Stimulated activated CD4-positive, alpha-beta T cell treated with anti-CD3 and anti-CD28 coated beads, Interleukin-4, amount 100 ng/mL, for 1 hour (primary cell): ENCODE results near the gene RANBP3.

Experiments
- DNase-seq: peaks from one replicate; pipeline ENCODE4 v3.0.0-alpha.2; 2020

Gene RANBP3

DNA sequence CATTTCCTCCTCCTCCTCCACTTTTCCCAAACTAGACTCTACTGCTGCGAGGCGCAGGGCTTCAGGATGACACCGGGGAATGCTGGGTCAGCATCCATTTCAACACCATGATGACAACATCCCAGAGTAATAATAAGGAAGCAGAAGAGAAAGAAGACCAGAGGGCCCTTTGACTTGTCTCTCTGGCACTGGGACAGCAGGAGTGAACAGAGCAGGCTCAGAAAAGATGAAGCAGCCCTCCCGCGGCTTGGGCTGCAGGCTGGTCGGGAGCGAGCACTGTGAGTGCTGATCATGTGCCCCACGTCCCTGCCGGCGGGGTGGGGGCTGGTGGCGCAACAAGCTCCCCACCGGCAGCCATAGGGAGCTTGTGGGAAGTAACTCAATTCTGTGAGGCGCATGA is 30.5 kb downstream of the RANBP3 start:
- DNase-seq, result no peak

DNA sequence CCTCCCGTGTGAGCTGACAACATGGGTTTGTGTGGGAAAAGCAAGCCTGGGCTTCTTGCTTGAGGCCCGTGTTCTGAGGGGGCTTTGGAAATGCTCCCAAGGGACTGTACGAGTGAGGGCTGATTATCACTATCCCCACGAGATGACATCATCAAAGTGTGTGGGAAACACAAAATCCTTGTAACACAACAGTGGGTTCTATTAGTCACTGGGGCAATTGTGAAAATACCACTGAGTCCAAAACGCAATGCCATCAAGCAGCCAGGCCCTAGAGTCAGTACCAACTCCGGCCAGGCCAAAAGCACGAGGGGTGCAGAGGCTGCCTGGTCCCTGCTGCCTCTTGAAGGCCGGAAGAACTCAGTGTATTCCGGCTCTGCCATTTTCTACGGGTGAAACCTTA is 34.3 kb downstream of the RANBP3 start:
- DNase-seq, result no peak

DNA sequence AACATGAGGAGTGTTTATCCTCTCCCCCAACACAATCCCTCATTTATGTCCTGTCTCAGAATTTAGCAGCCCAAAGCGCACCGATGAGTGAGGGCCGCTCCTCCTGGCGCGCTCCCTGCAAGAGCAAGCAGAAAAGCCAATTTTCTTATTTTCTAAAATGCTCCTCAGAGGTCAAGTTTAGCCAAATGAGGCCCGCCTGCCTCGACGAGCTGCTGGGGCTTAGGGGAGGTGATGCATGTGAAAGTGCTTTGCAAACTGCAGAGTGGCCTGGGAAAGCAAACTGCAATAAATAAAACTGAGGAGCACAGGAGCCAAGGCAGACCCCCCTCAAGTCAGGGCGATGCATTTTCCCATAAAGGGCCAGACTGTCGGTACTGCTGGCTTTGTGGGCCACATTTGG is 34.9 kb downstream of the RANBP3 start:
- no peak for DNase-seq

GRCh38 chr19:5941673-5942072 is 36.3 kb downstream of the RANBP3 start:
- DNase-seq, result no peak

DNA sequence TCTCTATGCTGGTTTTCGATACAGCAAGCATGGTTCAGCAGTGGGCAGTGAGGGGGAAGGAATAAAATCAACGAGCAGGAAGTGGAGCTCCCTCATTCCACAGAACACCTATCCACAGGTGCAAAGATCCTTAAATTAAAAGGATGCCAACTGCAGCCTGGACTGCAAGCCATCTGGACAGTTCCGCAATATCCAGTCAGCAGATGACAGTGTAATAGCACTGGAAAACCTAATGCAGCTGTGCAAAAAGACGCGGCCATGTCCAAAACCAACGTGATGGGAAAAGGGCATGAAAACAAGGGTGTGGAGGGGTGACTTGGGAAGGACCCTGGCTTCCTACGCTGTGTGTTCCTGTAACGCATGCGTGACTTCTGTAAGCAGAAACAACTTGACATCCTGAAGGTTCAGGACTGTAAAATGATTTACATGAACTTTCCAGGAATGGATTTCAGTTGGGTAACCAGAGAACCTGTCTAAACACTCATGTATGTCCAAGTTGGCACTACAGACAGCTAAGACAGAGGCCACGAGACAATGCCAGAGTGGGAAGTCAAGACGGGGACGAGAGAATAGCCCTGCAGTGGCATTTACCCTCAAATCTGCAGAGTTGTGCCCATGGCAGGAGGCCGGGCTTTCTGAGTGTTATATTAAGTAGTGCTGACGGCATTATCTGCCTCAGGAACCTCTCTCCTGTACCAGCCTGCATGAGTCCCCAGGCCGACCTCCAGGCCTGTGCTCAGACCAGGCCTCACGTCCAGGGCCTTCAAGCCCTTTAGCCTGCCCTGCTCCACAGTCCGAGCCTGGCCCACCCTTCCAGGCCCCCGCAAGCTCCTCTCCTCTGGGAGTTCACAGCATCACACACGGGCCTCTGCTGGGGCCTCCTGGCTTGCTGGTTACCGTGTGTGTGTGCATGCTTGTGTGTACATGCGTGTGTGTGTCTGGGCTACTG is 37.4 kb downstream of the RANBP3 start:
- no peak for DNase-seq

GRCh38 chr19:5937550-5937949 is 40.4 kb downstream of the RANBP3 start:
- no peak for DNase-seq

DNA sequence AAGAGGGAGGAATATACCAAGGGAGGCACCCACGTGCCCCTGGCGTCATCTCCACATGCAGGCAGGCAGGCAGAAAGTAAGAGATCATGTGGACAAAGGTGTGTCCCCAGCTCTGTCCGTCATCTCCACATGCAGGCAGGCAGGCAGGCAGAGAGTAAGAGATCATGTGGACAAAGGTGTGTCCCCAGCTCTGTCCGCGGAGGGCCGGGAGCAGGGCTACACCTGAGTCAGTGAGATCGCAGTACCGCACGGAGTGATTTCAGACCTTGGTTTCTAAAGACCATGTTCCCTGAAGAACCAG is 41.7 kb downstream of the RANBP3 start:
- DNase-seq, result no peak

DNA sequence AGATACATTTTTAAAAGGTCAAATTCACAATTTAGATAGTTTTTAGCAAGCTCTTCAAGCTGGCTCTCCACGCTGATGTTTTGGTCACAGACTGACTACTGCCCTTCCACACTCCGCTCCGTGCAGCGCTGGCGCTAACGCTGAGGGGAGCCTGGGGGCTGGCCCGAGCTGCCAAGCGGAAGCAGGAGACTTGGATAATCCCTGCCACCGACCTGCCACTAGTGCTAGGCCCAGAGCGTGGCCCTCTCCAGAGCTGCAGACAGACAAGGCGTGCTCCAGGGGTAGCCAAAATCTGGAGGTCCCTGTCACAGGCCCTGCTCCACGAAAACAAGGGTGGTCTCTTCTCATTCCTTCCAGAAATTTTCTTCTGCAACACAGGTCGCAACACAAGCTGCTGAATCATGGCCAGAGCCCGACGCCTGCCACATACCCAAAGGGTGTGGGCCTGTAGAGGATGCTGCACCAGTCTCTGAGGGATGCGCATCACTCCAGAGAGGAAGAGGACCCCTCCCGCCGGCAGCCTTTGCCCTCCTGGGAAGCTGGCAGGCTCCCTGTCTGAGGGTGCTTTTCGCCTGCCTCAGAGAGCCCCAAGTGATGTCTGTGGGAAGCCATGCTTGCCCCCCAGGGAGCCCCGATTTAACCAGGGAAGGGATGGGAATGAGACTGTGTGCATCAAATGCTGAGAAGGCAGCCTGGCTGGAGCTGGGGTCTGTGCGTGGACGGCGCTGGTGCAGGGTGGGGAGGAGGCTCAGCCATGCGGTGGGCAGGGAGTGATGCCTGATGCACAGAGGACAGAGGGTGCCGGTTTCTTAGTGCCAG is 42.3 kb downstream of the RANBP3 start:
- DNase-seq, result no peak

DNA sequence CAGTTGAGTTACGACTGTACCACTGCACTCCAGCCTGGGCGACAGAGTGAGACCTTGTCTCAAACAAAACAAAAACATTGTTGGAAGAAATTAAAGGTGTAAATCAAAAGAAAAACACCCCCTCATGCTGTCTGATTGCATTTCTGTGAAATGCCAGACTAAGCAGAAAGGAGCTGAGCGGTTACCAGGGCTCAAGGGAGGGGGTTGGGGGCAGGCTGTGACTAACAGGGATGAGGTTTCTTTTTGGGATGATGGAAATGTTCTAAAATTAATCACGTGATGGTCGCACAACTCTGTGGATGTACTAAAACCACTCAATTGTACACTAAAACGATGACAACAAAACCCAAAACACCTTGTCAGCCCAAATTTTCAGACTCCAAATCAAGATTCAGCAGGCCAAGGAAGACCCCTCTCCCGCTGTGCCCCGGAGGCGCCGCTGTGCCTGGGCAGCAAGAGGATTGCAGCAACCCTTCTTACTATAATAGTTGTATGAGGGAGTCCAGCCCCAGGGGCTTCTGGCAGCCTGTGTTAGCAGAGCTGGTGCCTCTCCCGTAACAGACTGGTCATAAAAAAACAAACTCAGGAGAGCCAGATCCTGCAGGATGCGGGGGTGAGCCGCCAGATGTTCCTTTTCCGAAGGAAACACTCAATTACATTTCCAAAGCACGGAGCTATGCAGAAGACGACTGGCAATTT is 43.0 kb downstream of the RANBP3 start:
- DNase-seq, result no peak

DNA sequence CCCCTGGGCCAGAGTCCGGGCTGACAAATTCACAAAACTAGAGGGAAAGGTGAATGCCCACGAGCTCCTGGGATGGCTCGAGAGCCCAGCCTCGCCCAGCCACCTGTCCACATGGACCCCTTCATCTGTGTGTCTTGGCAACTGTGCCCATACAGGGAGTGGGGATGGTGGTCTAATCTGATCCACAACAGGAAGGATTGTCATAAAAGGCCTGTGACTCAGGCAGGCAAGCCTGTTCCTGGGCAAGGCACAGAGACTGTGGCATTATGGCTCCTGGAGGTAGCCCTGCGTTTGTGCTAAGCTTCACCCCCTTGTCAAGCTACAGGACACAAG is 43.9 kb downstream of the RANBP3 start:
- DNase-seq, result no peak

DNA sequence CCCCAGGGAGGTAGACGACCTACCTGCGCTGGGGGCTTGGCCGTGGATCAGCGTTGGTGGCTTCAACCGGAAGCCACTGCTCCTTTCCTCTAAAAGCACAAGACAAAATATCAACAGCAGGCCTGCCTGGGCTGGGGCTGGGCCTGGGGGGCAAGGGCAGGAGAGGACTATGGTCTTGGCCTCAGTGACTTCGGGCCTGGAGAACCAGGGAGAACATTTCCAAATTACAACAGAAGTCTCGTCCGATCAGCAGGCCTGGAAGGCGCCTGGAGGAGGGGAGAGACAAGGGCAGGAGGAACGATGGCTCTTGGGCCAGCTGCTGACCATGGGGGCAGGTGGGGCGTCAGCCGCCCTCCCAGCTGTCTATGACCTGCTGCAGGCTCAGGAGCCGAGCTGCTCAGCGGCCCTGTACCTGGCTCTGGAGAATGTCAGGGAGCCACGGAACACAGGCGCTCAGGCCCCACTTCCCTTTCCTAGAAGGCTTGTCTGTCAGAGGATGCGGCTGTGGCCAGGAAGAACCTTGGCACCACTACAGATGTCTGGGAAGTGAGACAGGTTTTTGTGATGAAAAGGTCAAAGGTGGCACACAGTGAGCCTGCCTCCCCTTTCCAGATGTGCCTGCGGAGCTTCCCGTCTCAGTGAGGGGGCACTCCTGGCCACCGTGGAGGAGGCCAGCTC is 44.4 kb downstream of the RANBP3 start:
- DNase-seq, result no peak

DNA sequence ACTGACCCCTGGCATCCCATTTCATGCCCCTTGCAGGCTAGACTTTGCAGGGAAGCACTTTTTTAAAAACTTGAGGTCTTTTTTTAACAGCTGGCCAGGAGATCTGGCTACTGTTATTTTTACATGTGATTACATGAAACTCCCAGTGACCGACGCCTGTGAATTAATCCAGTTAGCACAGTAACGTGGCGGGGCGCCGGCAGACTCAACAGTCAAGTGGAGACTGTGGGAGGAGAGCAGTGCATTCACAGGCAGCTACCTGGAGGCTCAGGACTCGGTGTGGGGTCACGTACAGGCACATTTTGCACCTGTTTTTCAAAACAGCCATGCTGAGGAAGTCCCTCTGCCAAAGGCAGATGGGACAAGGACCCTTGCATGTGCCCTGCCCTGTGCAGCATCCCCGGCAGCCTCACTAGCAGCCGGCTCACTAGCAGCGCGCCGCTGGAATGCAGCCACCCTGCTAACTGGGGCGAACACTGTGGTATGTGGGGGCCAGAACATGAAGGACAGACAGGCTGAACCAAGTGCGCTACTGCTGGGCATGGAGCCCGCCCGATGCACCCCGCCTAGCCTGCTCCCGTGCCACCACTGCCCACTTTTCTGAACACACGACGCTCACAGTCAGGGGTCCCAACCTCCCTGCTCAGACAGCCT is 45.2 kb downstream of the RANBP3 start:
- DNase-seq, result no peak

GRCh38 chr19:5932146-5932545 is 45.8 kb downstream of the RANBP3 start:
- DNase-seq, result no peak

DNA sequence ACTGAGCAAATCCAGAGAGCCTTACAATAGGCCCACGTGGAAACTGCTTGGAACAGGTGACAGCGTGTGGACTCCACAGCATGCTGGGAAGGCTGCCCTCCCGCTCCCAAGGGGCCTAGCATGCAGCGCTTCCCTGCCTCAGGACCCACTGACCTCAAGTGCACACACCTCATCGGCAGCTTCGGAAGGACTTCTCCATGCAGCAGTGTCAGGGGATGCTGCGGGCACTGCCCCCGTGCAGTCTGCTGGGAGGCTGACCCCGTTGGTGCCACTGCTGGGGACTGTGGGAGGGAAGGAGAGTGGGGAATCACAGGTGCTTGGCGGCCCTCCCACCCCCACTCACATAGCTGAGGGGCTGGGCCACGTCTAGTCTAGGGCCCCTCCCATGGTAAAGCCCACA is 46.7 kb downstream of the RANBP3 start:
- DNase-seq, result no peak

- DNase-seq, result no peak
Measured at GRCh38 chr19:5929625-5930024, 48.3 kb downstream of the RANBP3 start.

DNA sequence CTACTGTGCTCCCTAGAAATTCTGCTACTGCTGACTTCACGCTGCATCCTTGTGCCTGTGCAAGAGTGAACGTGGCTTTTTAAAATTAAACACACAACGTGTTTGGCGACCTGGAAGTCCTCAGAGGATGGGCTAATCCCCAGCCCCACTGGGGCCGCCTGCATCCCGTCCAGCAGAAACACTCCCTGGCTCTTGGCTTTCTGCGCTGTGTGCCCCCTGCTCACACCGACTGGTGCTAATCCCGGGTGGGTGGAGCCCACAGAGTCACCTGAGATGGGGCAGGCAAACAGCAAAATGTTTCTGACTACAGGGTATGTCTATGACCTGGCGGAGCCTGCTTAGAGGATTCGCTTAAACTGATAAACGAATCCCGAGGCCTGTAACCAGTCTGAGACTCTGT is 48.8 kb downstream of the RANBP3 start:
- DNase-seq, result no peak

DNA sequence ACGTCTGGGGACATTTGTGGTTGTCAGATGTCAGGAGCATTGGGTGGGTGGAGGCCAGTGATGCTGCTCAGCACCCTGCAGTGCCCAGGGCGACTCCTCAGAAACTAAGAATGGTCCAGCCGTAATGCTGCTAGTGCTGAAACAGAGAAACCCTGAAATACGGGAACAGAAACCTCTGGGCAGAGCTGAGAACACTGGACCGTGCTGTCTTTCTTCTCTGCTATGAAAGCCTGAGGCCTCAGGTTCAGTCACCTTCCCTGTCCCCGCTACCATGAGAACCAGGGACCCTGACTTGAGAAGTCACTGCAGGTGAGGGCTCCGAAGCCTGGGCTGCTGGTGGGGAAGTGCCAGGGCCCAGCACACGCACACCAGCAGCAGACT is 50.5 kb downstream of the RANBP3 start:
- DNase-seq, result no peak

- DNase-seq, result no peak
Measured at GRCh38 chr19:5926641-5927440, 51.1 kb downstream of the RANBP3 start.

DNA sequence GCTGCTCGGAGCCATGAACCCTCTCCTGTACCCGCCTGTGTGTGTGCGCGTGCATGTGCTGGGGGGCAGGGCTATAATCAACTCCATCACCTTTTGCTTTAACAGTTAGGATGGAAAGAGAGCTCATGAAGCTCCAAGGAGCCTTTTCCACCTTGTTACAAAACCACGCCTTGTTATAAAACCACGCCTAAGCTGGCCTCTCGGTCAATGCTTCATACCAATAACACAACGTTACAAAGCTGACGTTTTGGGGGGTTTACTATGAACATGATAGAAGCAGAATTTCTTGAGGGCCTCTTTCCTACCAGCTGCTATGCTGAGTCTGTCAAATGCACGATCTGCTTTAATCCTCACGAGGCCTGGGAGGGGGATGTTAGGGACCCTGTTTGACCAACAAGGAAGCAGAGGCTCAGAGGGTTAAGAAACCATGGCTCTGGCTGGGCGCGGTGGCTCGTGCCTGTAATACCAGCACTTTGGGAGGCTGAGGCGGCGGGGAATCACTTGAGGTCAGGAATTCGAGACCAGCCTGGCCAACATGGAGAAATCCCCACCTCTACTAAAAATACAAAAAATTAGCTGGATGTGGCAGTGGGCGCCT is 52.0 kb downstream of the RANBP3 start:
- DNase-seq, result no peak

DNA sequence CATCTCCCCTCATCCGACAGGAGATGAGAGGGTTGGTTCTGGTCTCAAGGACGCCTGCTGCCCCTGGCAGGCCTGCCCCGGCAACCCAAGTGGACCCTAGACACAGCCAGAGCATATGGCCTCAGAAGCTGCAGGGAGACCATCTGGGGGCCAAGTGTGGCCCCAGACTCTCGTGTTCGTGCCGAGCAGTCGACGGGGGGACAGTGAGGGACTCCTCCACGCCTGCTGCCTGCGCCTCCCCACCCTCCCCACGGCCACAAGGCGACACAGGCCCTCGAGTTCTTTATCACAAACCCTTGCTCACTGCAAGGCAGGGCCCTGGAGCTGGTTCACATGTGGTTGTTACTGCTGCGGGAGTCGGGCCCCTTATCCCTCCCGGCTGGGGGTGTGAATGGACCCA is 54.6 kb downstream of the RANBP3 start:
- no peak for DNase-seq

- no peak for DNase-seq
Measured at GRCh38 chr19:5922161-5922545, 55.8 kb downstream of the RANBP3 start.
